ENCODE measurements around the gene RBM45. TPM values are rescaled to one million over a fixed set of nuclear protein-coding genes. Genes with fewer than 3 reads are reported as not detected.
A peak's percentile ranks its signal among the peaks of the same experiment; 100 is the strongest.

The RBM45 gene
- total RNA-seq, 1 experiment from 2014 or later: 12.7 TPM

- BruUV-seq (replicated peaks): no TSS peak
- CTCF ChIA-PET: interaction anchor here (1.2 to 6.1 kb wide), 5 partner anchors 9 to 305 kb away, joined by 3 to 67 read pairs (median 25); no protein-coding TSS in a partner anchor
- no peak overlapping the region for H3K27ac Mint-ChIP-seq (ENCODE audit: low read depth, unreplicated experiment)
- no peaks in the 10 kb centered on the region for H3K9me3 Mint-ChIP-seq (ENCODE audit: unreplicated experiment)
- POLR2A ChIA-PET: interaction anchor here (0.6 to 1.0 kb wide), 2 partner anchors 26 to 223 kb away, joined by 3 read pairs; no protein-coding TSS in a partner anchor
- no peak for DNase-seq (ENCODE audit: unreplicated experiment)
- no peak for TF ChIP-seq CTCF (IDR thresholded peaks at IDR 0.05; ENCODE audit: unreplicated experiment)
- no peaks in the 10 kb centered on the region for H3K27me3 Mint-ChIP-seq (ENCODE audit: insufficient read depth, unreplicated experiment)
- intact Hi-C loops (cut with micrococcal nuclease): loop anchor here (10.0 kb wide), 1 partner anchor 1160 kb away; no protein-coding TSS in a partner anchor
- H3K4me3 Mint-ChIP-seq (ENCODE audit: unreplicated experiment): no peak overlapping the region
- peaks cover 14% of the 10 kb centered on the region for H3K36me3 Mint-ChIP-seq (ENCODE audit: insufficient read depth, unreplicated experiment)
- H3K4me1 Mint-ChIP-seq (ENCODE audit: insufficient read depth, unreplicated experiment): peaks cover 7% of the 10 kb centered on the region
Measured at GRCh38 chr2:178115271-178115670, 3.0 kb downstream of the RBM45 start.

- intact Hi-C loops (cut with micrococcal nuclease): loop anchor here (10.0 kb wide), 1 partner anchor 1157 kb away; no protein-coding TSS in a partner anchor
- Mint-ChIP-seq H3K27ac (ENCODE audit: low read depth, unreplicated experiment) (no peak overlapping the region), H3K4me3 (ENCODE audit: unreplicated experiment) (no peak overlapping the region), H3K9me3 (ENCODE audit: unreplicated experiment) (no peaks in the 10 kb centered on the region), H3K27me3 (ENCODE audit: insufficient read depth, unreplicated experiment) (no peaks in the 10 kb centered on the region), H3K4me1 (ENCODE audit: insufficient read depth, unreplicated experiment) (no peaks in the 10 kb centered on the region), H3K36me3 (ENCODE audit: insufficient read depth, unreplicated experiment) (peaks cover 37% of the 10 kb centered on the region)
- TF ChIP-seq CTCF (IDR thresholded peaks at IDR 0.05; ENCODE audit: unreplicated experiment): no peak
- no TSS peak for BruUV-seq (replicated peaks)
- no peak for DNase-seq (ENCODE audit: unreplicated experiment)
- ChIA-PET CTCF (interaction anchor here (2.0 kb wide), 1 partner anchor 14 kb away, joined by 9 read pairs; no protein-coding TSS in a partner anchor), POLR2A (interaction anchor here (0.9 kb wide), 1 partner anchor 301 kb away, joined by 3 read pairs; no protein-coding TSS in a partner anchor)
Measured at GRCh38 chr2:178117725-178118124, 5.5 kb downstream of the RBM45 start.

DNA sequence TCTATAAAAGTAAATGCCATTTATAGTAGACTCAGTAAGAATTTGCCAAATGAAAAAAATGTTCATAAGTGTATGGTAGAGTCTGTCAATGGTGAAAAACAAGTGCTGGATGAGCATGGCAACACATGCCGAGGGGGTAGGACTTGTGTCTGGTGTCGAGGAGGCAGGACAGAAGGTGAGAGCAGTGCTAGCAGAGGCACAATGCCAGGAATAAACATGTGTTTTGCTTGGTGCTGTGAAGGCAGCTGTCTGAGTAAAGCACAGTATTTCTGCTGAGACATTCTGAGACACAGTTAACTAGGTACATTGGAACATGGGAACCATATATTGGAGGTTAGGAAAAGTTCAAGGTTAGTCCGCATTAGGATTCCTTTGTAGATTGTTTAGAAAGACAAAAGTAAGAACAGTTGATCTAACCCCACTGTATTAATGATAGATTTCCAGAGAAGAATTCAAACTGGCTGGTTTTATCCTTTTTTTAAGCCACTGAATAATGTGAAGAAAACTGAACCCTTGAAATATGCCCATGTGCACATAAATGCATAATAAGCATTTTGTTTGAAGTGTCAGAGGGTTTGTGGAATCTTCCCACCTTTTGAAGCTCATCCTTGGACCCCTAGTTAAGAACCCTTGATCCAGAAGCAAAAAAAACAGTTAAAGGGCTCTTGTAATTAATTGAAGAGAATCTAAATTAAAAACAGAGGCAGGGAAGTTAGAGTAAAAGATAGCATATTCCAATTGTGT lies 7.1 kb downstream of the RBM45 start:
- Mint-ChIP-seq H3K27me3 (ENCODE audit: insufficient read depth, unreplicated experiment) (no peaks in the 10 kb centered on the region), H3K36me3 (ENCODE audit: insufficient read depth, unreplicated experiment) (peaks cover 50% of the 10 kb centered on the region), H3K27ac (ENCODE audit: low read depth, unreplicated experiment) (peak overlapping the region; percentile 40), H3K9me3 (ENCODE audit: unreplicated experiment) (no peaks in the 10 kb centered on the region), H3K4me1 (ENCODE audit: insufficient read depth, unreplicated experiment) (no peaks in the 10 kb centered on the region), H3K4me3 (ENCODE audit: unreplicated experiment) (no peak overlapping the region)
- ChIA-PET POLR2A (interaction anchor here (1.0 to 2.2 kb wide), 2 partner anchors 10 to 13 kb away, joined by 4 to 10 read pairs; no protein-coding TSS in a partner anchor), CTCF (interaction anchor here (0.6 to 1.4 kb wide), 4 partner anchors 8 to 320 kb away, joined by 3 to 4 read pairs (median 3); no protein-coding TSS in a partner anchor)
- no TSS peak for BruUV-seq (replicated peaks)
- no peak for TF ChIP-seq CTCF (IDR thresholded peaks at IDR 0.05; ENCODE audit: unreplicated experiment)
- no peak for DNase-seq (ENCODE audit: unreplicated experiment)
- intact Hi-C loops (cut with micrococcal nuclease): loop anchor here (10.0 kb wide), 1 partner anchor 1155 kb away; no protein-coding TSS in a partner anchor

DNA sequence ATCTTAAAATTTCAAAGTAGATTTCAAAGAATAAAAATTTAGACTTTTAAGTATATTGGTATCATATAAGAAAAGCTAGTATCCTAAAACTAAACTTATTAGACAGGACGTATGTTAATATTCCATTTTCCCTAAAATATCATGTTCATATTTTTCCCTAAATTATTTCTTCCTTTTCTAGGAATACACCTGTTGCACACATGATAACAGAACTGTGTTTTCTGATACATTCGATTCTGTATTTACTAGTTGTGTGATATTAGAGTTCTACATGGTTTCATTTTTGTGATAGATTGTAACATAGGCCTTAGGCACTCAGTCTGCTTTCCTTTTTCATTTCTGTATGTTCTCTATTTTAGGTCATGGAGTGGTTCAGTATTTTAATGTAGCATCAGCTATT lies 10.9 kb downstream of the RBM45 start:
- DNase-seq (ENCODE audit: unreplicated experiment): no peak
- POLR2A ChIA-PET: interaction anchor here (0.7 to 4.4 kb wide), 3 partner anchors 10 to 328 kb away, joined by 3 to 21 read pairs (median 4); partner anchors contain the start of genes PJVK, PRKRA and RBM45
- Mint-ChIP-seq H3K4me3 (ENCODE audit: unreplicated experiment) (no peak overlapping the region), H3K9me3 (ENCODE audit: unreplicated experiment) (no peaks in the 10 kb centered on the region), H3K27ac (ENCODE audit: low read depth, unreplicated experiment) (no peak overlapping the region), H3K4me1 (ENCODE audit: insufficient read depth, unreplicated experiment) (peaks cover 8% of the 10 kb centered on the region), H3K36me3 (ENCODE audit: insufficient read depth, unreplicated experiment) (peaks cover 66% of the 10 kb centered on the region), H3K27me3 (ENCODE audit: insufficient read depth, unreplicated experiment) (no peaks in the 10 kb centered on the region)
- no TSS peak for BruUV-seq (replicated peaks)
- intact Hi-C loops (cut with micrococcal nuclease): no loop called here
- CTCF ChIA-PET: interaction anchor here (1.1 to 3.8 kb wide), 4 partner anchors 10 to 291 kb away, joined by 3 to 25 read pairs (median 8); partner anchors contain the start of gene RBM45
- no peak for TF ChIP-seq CTCF (IDR thresholded peaks at IDR 0.05; ENCODE audit: unreplicated experiment)

All from MCF 10A (cell line).